Mesodermal cell (in vitro differentiated cells): ENCODE measurements around the gene ACTL6A.

ENCODE experiments used
- H3K27ac ChIP-seq: 2 replicates; pipeline ENCODE4 v1.7.0; 2013; ENCODE audit warnings: mild to moderate bottlenecking, low read depth, low read length, moderate library complexity; ENCODE audit not compliant: severe bottlenecking
- H3K36me3 ChIP-seq: 2 replicates; pipeline ENCODE4 v1.7.1; 2013; ENCODE audit warnings: mild to moderate bottlenecking, low read length, moderate library complexity; ENCODE audit not compliant: control insufficient read depth, insufficient read depth
- H3K4me1 ChIP-seq: one replicate; pipeline ENCODE4 v1.7.1; 2013; ENCODE audit warnings: mild to moderate bottlenecking, low read length; ENCODE audit not compliant: insufficient read depth, control insufficient read depth, poor library complexity, severe bottlenecking
- H3K4me3 ChIP-seq: 2 replicates; pipeline ENCODE4 v1.7.0; 2013; ENCODE audit warnings: low read length, control low read depth, mild to moderate bottlenecking; ENCODE audit not compliant: insufficient read depth, poor library complexity, severe bottlenecking; ENCODE audit errors: extremely low read depth
- H3K9me3 ChIP-seq: 2 replicates; pipeline ENCODE4 v1.7.1; 2013; ENCODE audit warnings: mild to moderate bottlenecking, low read length, moderate library complexity; ENCODE audit not compliant: control insufficient read depth
- WGBS, 2 experiments: methylation state at CpG; one replicate each; pipeline ENCODE4 v1.1.5; 2013; ENCODE audit warnings: missing lambda C conversion rate in 2 of 2; ENCODE audit not compliant: insufficient coverage in 2 of 2; 5-methylcytosine and 5-hydroxymethylcytosine counted together

The ACTL6A gene

GRCh38 chr3:179615458-179616173 is 52.9 kb downstream of the ACTL6A start:
- Histone ChIP-seq H3K27ac (no peak overlapping the region), H3K4me1 (peaks cover 12% of the 10 kb centered on the region), H3K9me3 (no peaks in the 10 kb centered on the region), H3K4me3 (no peak overlapping the region), H3K36me3 (peaks cover 34% of the 10 kb centered on the region)
- WGBS, 2 experiments, result 88 to 100% methylated on average over 2 of the region's 4 CpGs

DNA sequence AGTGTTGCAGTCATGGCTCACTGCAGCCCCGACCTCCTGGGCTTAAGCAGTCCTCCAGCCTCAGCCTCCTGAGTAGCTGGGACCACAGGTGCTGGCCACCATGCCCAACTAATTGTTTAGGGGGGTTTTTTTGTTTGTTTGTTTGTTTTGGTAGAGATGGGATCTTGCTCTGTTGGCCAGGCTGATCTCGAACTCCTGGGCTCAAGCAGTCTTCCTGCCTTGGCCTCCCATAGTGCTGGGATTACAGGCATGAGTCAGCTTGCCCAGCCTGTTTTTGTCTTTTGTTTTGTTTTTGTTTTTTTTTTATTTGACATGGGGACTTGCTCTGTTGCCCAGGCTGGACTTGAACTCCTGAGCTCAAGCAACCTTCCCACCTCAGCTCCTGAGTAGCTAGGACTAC is 59.3 kb downstream of the ACTL6A start:
- no peaks in the 10 kb centered on the region for H3K4me1 ChIP-seq
- H3K36me3 ChIP-seq, result peaks cover 75% of the 10 kb centered on the region
- H3K27ac ChIP-seq, result no peak overlapping the region
- H3K4me3 ChIP-seq, result no peak overlapping the region
- 80 to 100% methylated on average over 1 to 2 of the region's 2 CpGs for WGBS, 2 experiments
- H3K9me3 ChIP-seq, result no peaks in the 10 kb centered on the region

- Histone ChIP-seq H3K4me3 (no peak overlapping the region), H3K27ac (no peak overlapping the region), H3K4me1 (no peaks in the 10 kb centered on the region), H3K9me3 (no peaks in the 10 kb centered on the region), H3K36me3 (peaks cover 52% of the 10 kb centered on the region)
- 80% methylated on average over 1 of the region's 3 CpGs; no CpG with 5 or more reads in 1 of the 2 experiments for WGBS, 2 experiments
Observed at GRCh38 chr3:179624451-179624850, 61.7 kb downstream of the ACTL6A start.

- Histone ChIP-seq H3K27ac (no peak overlapping the region), H3K9me3 (no peaks in the 10 kb centered on the region), H3K36me3 (peaks cover 2% of the 10 kb centered on the region), H3K4me1 (no peaks in the 10 kb centered on the region), H3K4me3 (no peak overlapping the region)
- 60 to 77% methylated on average over 3 of the region's 3 CpGs for WGBS, 2 experiments
Observed at GRCh38 chr3:179630753-179631451, 68.2 kb downstream of the ACTL6A start.
